Limb (tissue), 2 donors: ENCODE measurements around the gene CHTF18.

Experiments used
- DNase-seq, 2 donors: peaks; one replicate each; pipeline ENCODE4 v3.0.0-alpha.2; 2016; ENCODE audit errors: extremely low spot score in 2 of 2

The CHTF18 gene

DNA sequence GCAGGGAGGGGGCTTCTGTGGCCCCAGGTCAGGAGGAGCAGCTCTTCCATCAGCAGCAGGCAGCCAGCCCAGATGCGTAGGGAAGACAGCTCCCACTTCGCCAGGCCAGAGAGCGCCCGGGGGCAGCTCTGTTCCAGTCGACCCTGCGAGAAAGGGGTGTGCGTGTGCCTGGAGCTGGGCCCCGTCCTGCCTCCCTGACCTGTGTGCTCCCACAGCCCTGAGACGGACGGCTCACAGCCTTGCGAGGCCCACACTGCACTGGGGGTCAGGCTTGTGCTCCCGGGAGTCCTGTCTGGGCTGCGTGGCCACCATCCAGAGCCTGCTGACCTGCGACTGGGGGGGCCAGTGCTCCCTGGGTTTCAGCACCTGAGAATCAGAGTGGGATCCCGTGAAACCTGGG is 28.4 kb upstream of the CHTF18 start:
- no peak for DNase-seq

DNA sequence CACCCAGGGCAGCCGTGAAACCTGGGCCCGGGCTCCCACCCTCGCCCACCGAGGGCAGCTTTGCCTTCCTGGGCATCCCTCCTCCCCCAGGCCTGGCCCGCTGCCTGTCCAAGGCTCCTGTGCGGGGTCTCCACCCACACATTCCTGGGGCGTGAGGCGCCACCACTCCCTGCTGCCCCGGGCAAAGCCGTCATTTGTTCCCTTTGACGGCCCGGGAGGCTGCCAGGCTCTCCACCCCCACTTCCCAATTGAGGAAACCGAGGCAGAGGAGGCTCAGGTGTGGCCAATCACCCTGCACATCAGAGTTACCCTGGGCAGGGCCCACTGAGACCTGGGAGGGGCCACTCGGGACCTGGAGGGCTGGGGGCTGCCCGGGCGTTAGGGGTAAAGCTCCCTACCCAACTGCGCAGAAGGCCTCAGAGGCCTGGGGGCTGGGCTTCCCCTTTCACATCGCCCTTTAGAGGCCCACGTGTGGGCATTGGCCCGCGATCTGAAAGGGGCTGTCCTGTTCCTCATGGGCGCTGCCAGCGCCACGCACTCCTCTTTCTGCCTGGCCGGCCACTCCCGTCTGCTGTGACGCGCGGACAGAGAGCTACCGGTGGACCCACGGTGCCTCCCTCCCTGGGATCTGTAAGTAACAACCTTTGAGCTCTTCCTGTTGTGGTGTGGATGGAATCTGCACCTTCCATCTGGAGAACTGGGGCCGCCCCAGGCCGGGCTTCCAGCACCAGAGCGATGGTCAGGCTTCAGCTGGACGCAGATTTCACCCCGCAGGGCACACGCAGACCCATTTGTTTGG is 27.7 kb upstream of the CHTF18 start, which contains the start of gene MSLN:
MSLN (plus strand) TSS at position 190 of the 799 bp plus-strand sequence. CDS start 1,947 bp downstream, outside the sequence.
- no peak for DNase-seq

DNA sequence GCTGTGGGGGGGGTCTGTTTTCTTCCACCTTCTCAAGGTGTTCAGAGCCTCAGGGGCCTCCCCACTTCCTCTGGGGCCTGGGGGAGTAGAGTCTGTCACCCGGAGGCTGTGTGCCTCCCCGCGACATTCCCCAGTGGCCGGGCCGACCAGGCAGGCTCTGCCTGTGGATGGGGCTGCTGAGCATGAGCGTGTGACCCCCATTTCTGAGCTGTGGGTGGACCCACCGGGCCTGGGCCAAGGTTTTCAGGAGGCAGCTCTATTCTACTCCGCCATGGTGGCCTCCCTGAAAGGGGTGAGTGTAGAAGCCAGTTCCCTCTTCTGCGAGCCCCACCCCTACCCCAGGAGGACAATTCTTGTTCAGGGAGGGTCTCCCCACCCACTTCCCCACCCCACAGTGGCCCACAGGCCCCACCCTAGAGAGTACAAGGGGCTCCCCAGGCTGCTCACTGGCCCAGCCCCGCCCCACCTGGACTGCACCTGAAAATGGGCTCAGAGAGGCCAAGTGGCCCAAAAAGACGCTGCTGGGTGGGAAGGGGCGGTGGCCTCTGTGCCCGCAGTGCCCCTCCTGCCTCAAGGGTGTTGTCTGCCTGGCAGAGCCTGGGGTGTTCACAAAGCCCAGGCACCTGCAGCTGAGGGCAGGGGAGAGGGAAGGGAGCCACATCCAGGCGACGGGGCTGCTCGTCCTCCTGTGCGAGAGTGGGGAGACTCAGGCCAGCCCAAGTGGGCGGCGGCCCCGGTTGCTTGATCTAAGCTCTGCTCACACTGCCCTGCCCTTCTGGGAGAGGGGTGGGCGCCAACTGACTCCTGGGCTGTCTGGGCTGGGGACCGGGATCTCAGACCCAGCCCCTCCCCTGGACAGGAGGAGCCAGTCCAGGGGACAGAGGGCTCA is 26.6 kb upstream of the CHTF18 start:
- peak in 1 of 2 donors; percentile 23 for DNase-seq

DNA sequence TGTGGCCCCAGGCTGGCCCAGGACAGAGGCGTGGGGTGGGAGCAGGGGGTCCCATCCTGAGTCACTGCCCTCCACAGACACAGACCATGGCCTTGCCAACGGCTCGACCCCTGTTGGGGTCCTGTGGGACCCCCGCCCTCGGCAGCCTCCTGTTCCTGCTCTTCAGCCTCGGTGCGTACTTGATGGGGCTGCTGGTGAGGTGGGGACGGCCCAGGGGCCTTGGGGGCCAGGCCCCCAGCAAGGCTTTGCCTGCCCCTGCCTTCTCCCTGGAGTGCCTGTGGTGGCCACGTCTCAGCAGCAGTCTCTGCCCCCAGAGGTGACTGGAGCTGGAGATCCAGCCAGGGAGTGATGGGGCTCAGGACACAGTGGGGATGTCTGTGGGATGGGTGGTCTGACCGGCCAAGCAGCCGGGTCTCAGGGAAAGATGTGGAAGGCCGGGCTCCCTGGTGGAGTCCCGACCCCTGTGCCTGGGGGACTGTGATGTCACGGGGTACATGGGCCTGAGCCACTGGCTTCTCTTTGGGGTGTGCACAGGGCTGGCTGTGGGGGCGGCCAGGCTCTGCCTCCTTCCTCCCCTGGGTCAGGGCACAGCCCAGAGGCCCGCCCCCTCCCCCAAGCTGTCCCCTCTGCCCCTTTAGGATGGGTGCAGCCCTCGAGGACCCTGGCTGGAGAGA is 25.7 kb upstream of the CHTF18 start:
- DNase-seq, result peak in 1 of 2 donors; percentile 23

DNA sequence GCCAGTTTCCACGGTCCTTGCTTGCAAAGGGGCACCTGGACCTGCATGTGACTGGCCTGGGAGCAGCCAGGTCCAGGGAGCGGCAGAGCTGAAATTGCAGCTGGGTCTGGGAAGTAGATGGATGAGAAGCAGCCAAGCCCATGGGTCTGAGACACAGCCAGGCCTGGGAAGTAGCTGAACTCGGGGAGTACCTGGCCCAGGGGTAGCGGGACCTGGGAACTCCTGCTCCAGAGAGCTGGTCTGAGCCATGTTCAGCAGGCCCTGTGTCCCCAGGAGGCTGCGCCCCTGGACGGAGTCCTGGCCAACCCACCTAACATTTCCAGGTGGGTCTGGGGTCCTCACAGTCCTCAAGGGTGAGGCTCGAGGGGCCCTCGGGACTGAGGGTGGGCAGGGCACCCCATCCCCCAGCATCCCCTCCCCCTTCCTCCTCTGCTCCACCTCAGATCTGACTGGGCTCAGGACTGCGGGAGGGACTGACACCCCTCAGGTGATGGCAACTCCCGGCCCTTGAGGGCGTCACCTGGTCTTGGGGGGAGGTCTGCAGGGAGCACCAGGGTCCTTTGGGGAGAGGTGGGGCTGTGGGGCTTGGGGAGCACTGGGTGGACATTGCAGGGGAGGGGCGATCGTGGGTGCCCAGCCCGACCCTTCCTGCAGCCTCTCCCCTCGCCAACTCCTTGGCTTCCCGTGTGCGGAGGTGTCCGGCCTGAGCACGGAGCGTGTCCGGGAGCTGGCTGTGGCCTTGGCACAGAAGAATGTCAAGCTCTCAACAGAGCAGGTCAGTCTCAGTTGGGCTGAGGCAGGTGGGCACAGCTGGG is 24.8 kb upstream of the CHTF18 start:
- DNase-seq, result peak in 1 of 2 donors; percentile 27

DNA sequence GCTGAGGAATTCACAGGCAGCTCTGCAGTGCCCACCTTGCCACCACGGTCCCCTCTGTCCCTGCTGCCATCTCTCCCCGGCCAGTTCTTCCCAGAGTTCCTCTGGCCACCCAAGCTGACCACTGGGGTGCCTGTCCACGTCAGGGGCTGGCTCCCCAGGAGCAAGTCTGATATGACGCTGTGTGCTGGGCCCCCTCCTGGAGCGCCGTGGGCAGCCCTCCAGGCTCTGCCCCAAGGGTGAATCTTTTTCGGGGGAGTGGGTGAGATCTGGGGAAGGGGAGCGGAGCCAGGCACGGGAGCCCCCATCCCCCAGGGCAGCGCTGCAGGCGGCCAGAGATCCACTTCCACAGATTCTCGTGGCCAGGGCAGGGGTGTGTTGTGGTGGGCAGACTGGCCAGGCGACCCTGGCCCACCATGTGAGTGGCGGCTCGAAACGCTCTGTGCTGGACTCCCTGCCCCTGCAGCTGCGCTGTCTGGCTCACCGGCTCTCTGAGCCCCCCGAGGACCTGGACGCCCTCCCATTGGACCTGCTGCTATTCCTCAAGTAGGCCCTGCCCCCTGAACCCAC is 24.2 kb upstream of the CHTF18 start:
- peak in 1 of 2 donors; percentile 26 for DNase-seq

DNA sequence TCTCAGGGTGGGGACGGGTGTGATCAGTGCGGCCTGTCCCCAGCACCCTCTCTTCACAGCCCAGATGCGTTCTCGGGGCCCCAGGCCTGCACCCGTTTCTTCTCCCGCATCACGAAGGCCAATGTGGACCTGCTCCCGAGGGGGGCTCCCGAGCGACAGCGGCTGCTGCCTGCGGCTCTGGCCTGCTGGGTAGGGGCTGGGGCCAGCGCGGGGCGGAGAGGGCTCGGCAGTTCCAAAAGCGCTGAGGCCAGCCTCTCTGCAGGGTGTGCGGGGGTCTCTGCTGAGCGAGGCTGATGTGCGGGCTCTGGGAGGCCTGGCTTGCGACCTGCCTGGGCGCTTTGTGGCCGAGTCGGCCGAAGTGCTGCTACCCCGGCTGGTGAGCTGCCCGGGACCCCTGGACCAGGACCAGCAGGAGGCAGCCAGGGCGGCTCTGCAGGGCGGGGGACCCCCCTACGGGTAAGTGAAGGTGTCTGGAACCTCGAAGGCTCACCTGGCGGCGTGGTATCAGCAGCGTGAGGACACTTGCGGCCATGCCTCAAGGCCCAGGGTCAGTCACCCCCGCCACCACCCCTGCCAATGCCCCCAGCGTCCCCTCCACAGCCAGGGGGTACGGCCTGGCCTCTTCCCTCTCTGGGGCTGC is 23.5 kb upstream of the CHTF18 start:
- DNase-seq, result peak in 1 of 2 donors; percentile 34

DNA sequence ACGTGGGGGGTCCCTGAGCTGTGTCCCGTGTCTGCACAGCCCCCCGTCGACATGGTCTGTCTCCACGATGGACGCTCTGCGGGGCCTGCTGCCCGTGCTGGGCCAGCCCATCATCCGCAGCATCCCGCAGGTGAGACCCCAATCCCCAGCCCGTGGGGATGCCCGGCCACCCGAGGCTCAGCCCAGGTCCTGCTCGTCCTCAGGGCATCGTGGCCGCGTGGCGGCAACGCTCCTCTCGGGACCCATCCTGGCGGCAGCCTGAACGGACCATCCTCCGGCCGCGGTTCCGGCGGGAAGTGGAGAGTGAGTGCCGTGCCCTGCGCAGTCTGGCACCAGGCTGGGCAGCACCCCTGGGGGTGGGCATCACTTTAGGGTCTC is 22.9 kb upstream of the CHTF18 start:
- peak in 1 of 2 donors; percentile 31 for DNase-seq

DNA sequence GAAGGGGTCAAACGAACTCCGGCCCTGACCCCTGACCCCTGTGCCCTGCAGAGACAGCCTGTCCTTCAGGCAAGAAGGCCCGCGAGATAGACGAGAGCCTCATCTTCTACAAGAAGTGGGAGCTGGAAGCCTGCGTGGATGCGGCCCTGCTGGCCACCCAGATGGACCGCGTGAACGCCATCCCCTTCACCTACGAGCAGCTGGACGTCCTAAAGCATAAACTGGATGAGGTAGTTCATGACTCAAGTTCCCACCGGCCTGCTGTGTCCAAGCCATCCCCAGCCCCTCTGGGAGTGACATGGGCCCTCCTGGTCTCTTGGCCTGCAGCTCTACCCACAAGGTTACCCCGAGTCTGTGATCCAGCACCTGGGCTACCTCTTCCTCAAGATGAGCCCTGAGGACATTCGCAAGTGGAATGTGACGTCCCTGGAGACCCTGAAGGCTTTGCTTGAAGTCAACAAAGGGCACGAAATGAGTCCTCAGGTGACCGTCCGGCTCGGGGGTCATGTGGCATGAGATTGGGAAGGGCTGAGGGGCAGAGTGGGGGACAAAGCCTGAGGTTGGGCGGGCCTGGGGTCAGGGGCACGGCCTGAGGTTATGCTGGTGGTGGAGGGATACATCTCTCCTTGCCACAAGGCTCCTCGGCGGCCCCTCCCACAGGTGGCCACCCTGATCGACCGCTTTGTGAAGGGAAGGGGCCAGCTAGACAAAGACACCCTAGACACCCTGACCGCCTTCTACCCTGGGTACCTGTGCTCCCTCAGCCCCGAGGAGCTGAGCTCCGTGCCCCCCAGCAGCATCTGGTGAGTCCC is 22.2 kb upstream of the CHTF18 start:
- DNase-seq, result peak in 1 of 2 donors; percentile 29

DNA sequence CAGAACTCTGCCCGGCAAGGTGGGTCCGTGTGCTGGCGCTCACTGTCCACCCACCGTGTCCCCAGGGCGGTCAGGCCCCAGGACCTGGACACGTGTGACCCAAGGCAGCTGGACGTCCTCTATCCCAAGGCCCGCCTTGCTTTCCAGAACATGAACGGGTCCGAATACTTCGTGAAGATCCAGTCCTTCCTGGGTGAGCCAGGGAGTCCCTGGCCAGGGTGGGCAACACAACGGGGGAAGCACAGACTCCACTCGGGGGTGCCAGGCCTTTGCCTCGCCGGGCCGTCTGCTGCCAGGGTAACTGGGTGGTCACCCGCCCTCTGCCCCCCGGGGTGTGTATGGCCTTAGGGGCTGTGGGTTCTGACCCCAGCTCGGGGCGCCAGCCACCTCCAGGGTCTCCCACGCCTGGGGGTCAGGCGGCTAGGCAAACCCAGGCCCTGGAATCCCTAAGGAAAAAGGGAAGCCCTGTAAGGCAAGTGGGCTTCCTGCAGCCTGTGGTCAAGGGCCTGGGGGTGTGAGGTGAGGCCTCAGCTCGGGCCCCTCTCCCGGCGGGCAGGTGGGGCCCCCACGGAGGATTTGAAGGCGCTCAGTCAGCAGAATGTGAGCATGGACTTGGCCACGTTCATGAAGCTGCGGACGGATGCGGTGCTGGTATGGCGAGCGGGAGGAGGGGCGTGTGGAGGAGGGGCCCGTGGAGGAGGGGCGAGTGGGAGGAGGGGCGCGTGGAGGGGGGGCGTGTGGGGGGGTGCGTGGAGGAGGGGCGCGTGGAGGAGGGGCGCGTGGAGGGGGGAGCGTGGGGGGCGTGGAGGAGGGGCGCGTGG is 21.4 kb upstream of the CHTF18 start:
- peak in 1 of 2 donors; percentile 45 for DNase-seq

DNA sequence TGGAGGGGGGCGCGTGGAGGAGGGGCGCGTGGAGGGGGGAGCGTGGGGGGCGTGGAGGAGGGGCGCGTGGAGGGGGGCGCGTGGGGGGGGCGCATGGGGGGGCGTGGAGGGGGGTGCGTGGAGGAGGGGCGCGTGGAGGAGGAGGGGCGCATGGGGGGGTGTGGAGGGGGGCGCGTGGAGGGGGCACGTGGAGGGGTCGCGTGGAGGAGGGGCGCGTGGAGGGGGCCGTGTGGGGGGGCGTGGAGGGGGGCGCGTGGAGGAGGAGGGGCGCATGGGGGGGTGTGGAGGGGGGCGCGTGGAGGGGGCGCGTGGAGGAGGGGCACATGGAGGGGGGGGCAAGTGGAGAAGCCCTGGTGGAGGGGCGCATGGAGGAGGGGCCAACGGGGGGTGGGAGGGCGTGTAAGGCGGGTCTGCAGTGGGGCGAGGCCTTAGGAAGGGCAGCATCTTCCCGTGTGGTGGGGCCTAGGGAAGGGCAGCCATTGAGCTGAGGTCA is 20.6 kb upstream of the CHTF18 start:
- peak in 1 of 2 donors; percentile 27 for DNase-seq

DNA sequence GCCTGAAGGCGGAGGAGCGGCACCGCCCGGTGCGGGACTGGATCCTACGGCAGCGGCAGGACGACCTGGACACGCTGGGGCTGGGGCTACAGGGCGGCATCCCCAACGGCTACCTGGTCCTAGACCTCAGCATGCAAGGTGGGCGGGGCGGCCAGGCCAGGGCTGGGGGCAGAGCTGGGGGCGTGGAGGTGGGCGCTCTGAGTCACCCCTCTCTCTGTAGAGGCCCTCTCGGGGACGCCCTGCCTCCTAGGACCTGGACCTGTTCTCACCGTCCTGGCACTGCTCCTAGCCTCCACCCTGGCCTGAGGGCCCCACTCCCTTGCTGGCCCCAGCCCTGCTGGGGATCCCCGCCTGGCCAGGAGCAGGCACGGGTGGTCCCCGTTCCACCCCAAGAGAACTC is 20.0 kb upstream of the CHTF18 start:
- no peak for DNase-seq

DNA sequence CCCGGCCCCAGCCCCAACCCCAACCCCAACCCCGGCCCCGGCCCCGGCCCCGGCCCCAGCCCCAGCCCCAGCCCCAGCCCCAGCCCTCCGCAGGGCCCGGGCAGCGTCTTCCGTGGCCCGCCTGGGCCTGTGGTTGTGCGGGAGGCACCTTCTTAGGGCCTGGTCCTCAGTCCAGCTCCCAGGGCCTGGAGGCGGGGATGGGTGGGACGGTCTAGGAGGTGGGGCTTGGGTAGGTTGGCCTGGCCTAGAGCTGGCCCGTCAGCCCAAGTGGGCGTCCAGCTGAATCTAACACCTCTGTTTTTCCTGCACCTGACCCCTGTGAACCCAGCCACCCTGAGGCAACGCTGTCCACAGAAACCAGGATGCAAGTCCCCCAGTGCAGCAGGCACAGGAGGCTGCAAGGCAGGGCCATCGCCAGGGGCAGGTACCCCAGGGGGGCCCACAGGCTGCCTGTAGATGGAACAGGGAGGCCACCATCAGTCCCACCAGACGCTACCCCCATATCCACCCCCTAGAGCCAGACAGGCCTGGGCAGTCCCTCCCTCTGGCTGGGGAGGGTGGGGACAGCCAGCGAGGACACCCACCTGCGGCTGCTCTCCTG is 19.1 kb upstream of the CHTF18 start:
- DNase-seq, result no peak

DNA sequence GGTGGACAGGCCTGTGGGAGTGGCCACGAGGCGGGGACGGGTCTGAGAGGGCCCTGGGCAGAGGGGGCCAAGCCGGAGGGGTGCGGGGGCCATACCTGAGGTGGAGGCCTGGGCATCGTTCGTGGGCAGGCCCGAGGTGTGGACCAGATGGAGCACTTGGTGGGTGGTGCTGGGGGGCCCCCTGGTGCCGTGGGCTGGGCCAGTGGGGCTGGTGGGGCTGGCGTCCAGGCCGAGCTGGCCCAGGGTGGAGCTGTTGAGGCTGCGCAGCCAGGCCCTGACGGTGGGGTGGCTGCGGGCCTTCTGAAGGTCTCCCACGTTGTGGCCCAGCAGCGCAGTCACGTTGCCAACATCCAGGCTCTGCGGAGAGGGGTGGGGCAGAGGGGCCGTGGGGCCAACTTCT is 18.5 kb upstream of the CHTF18 start:
- DNase-seq, result no peak

DNA sequence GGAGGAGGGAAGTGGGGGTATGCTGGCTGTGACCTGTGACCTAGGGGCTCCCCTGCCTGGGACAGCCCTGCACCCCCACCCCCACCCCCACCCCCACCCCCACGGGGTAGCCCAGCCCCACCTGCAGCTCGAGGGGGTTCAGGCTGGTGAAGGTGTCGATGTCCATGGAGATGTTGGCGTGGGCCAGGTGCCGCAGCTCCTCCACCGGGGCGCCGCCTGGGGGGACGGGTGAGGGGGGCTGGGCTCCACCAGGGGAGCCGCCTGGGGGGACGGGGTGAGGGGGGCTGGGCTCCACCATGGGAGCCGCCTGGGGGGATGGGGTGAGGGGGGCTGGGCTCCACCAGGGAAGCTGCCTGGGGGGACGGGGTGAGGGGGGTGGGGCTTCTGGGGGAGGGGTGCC is 18.0 kb upstream of the CHTF18 start:
- no peak for DNase-seq

DNA sequence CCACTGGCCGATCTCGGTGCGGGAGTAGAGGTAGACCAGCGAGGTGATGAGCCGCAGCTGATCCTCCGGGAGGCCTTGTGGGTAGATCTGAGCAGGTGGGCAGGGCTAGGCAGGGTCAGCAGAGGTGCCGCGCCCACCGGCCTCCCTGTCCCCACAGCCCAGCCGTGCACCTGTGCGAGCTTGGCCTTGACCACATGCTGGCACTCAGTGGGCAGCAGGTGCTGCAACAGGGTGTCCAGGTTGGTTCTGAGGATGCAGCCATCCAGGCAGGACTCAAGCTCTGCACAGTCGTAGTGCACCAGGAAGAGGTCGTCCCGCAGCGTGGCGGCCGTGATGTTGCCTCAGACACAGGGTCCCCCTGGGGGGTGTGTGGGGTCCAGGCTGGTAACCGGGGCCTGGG is 15.5 kb upstream of the CHTF18 start:
- no peak for DNase-seq

DNA sequence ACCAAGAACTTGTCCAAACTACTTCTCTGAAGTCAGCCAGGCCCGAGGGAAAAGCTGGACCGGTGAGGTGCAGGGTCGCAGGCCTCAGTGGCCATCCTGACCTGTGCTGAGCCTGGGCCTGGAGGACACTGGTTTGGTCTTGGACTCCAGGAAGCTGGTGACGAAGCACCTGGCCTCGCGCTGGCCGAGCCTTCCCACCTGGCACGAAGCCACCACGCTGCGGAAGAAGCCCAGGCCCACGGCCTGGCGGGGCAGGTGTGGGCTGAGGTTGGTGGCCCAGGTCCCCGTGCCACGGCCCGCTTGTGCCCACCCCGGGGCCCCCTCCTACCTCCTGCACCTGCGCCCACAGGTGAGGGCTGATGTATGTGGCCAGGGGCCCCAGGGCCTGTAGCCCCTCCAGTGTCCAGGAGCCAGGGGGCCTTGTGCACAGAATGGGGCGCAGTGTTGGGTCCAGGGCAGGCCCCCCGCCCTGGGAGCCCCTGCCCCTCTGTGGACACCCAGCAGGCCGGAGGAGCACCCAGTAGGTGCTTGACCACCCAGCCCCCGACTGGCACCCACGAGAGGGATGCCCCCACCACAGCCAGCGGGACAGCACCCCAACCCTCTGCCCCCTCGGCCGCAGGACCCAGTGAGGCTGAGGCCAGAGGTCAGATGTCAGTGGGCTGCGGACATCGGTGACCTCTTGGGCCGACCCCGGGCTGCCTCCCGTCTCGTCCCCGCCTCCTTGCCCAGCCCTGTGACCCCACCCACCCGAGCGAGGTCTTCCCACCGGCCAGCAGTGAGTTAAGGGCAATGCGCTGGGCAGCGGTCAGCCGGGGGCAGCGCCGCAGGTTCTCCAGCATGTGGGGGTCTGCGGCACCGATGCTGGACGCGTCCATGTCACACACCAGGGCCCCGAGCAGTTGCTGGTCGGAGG is 14.1 kb upstream of the CHTF18 start:
- DNase-seq, result no peak
